ENCODE data around the gene MMS19.
"Not testable (repeated sequence)": the region's sequence is repeated elsewhere in the genome, so short reads cannot be mapped to it uniquely, and the experiment has no call there.

Gene MMS19

DNA sequence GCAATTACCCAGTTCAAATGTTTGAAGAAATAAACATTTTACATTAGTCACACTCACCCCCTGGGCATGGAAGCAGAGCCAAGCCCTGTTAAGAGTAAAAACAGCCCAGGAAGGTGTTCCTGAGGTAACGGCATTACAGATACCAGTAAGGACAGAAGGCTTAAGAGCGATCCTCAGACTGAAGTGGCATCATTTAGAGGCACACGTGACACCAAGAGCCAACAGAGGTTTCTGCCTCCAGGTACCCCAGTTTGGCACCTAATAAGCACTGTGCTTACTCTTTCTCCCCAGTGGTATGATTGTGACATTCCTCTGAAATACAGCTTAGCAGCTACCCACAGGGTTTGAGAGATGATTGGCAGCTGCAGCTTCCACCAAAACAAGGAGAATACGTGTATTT, 17.2 kb downstream of the MMS19 start:
- Histone ChIP-seq H4K20me1 (ENCODE audit: insufficient read depth, low read length) (no peaks in the 10 kb centered on the region), H3K79me2 (ENCODE audit: low read length) (peaks cover 8% of the 10 kb centered on the region), H3K27ac (ENCODE audit: low read length) (no peak overlapping the region)

DNA sequence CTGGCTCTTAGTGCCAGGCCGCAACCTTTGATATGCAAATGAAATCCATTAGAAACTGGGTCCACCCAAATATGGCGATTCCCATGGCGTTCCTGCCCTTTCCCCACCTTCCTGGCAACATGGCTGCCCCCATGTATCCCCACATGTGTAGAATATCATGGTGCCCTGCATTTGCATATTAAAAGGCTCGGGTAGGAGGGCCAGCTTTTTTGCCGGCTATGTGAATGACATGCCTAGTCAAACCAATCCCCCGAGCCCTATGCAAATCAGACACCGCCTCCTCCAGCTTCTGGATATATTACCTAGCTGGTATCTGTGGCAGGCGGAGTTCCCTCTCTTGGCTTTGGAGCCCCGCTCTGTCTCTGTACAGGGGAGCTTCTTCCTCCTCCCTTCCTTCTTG, 18.3 kb downstream of the MMS19 start:
- no peaks in the 10 kb centered on the region for H4K20me1 ChIP-seq (ENCODE audit: insufficient read depth, low read length)
- no peaks in the 10 kb centered on the region for H3K9me3 ChIP-seq (ENCODE audit: insufficient read depth, low read length)
- no peak overlapping the region for H3K4me2 ChIP-seq (ENCODE audit: low read length)
- TF ChIP-seq, protein P1, sequence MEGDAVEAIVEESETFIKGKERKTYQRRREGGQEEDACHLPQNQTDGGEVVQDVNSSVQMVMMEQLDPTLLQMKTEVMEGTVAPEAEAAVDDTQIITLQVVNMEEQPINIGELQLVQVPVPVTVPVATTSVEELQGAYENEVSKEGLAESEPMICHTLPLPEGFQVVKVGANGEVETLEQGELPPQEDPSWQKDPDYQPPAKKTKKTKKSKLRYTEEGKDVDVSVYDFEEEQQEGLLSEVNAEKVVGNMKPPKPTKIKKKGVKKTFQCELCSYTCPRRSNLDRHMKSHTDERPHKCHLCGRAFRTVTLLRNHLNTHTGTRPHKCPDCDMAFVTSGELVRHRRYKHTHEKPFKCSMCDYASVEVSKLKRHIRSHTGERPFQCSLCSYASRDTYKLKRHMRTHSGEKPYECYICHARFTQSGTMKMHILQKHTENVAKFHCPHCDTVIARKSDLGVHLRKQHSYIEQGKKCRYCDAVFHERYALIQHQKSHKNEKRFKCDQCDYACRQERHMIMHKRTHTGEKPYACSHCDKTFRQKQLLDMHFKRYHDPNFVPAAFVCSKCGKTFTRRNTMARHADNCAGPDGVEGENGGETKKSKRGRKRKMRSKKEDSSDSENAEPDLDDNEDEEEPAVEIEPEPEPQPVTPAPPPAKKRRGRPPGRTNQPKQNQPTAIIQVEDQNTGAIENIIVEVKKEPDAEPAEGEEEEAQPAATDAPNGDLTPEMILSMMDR (IDR thresholded peaks at IDR 0.05; ENCODE audit: low read depth, low read length), result no peak
- TF ChIP-seq EZH2phosphoT487 (IDR thresholded peaks at IDR 0.05; ENCODE audit: low read depth), result no peak
- no peak overlapping the region for H3K9ac ChIP-seq (ENCODE audit: low read length)
- H3K36me3 ChIP-seq (replicated peaks; ENCODE audit: low read depth, low read length), result peaks cover 21% of the 10 kb centered on the region
- H3K79me2 ChIP-seq (ENCODE audit: low read length), result peaks cover 5% of the 10 kb centered on the region; the same call in 1 of the 2 replicates
- H3K4me1 ChIP-seq (ENCODE audit: low read length), result peaks cover 12% of the 10 kb centered on the region
- no peak overlapping the region for H2AFZ ChIP-seq (ENCODE audit: low read depth, low read length)
- no peak overlapping the region for H3K4me3 ChIP-seq (ENCODE audit: low read length)
- H3K27ac ChIP-seq (ENCODE audit: low read length), result no peak overlapping the region
- no peaks in the 10 kb centered on the region for H3K27me3 ChIP-seq (ENCODE audit: low read depth, low read length)

More for the DNA sequence above, 17.2 kb downstream of the MMS19 start:
- peaks cover 13% of the 10 kb centered on the region for H3K36me3 ChIP-seq (replicated peaks; ENCODE audit: low read depth, low read length)
- H2AFZ ChIP-seq (ENCODE audit: low read depth, low read length), result no peak overlapping the region
- TF ChIP-seq EZH2phosphoT487 (IDR thresholded peaks at IDR 0.05; ENCODE audit: low read depth), result no peak
- no peak overlapping the region for H3K9ac ChIP-seq (ENCODE audit: low read length)
- no peak overlapping the region for H3K4me3 ChIP-seq (ENCODE audit: low read length)
- no peaks in the 10 kb centered on the region for H3K27me3 ChIP-seq (ENCODE audit: low read depth, low read length)
- H3K4me1 ChIP-seq (ENCODE audit: low read length), result peaks cover 12% of the 10 kb centered on the region
- H3K9me3 ChIP-seq (ENCODE audit: insufficient read depth, low read length), result no peaks in the 10 kb centered on the region
- no peak overlapping the region for H3K4me2 ChIP-seq (ENCODE audit: low read length)

DNA sequence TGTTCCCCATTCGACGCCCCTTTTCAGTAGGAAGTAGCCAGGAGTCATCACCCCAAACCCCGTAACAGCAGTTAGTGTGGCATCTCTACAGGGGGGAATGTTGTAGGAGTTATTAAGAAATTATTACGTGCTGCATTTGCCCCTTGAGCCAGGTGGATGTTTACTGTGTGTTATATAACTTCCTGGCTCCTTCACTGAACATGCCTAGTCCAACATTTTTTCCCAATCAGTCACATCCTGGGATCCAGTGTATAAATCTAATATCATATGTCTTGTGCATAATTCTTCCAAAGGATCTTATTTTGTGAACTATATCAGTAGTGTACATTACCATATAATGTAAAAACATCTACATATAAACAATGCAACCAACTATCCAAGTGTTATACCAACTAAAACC, 18.8 kb downstream of the MMS19 start:
- not testable (repeated sequence) for H3K9me3 ChIP-seq (ENCODE audit: insufficient read depth, low read length); H3K9ac ChIP-seq (ENCODE audit: low read length); H3K27me3 ChIP-seq (ENCODE audit: low read depth, low read length); H4K20me1 ChIP-seq (ENCODE audit: insufficient read depth, low read length); H3K79me2 ChIP-seq (ENCODE audit: low read length); H2AFZ ChIP-seq (ENCODE audit: low read depth, low read length); H3K4me2 ChIP-seq (ENCODE audit: low read length); H3K4me3 ChIP-seq (ENCODE audit: low read length); H3K27ac ChIP-seq (ENCODE audit: low read length)
- Histone ChIP-seq H3K4me1 (ENCODE audit: low read length) (peaks cover 12% of the 10 kb centered on the region), H3K36me3 (replicated peaks; ENCODE audit: low read depth, low read length) (peaks cover 26% of the 10 kb centered on the region)

DNA sequence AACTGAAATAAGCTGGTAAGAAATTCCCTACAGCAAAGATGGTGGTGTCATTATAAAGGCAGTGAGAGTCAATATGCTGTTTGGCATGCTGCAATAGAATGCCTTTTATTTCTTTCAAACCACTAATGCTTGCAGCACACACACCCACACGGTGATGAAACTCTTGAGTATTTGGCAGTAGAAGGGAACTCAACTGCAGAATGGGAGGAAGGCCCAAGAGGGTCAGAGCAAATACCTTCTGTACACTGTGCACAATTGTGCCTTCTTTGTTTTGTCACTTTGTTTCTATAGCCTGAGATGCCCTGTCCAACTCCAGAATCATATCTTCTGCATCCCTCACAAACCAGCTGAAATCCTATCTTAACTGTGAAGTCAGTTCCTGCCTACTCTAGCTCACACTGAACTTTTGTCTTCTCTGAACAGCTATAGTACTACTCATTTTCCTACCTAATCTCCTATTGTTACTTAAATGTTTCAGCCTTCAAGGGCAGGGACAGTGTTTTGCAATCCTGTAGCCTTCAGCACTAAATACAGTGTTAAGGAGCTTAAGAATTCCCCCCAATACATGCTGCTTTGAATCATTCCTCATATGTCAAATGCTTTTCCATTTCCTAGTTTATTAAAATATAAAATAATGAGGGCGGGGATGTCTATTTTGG, 22.2 kb downstream of the MMS19 start:
- H3K9me3 ChIP-seq (ENCODE audit: insufficient read depth, low read length), result no peaks in the 10 kb centered on the region
- no peak overlapping the region for H2AFZ ChIP-seq (ENCODE audit: low read depth, low read length)
- H3K27ac ChIP-seq (ENCODE audit: low read length), result no peak overlapping the region
- no peaks in the 10 kb centered on the region for H4K20me1 ChIP-seq (ENCODE audit: insufficient read depth, low read length)
- H3K36me3 ChIP-seq (replicated peaks; ENCODE audit: low read depth, low read length), result peaks cover 27% of the 10 kb centered on the region
- no peak overlapping the region for H3K9ac ChIP-seq (ENCODE audit: low read length)
- H3K4me3 ChIP-seq (ENCODE audit: low read length), result no peak overlapping the region
- H3K79me2 ChIP-seq (ENCODE audit: low read length), result no peaks in the 10 kb centered on the region
- TF ChIP-seq, protein P1 (IDR thresholded peaks at IDR 0.05; ENCODE audit: low read depth, low read length), result no peak
- TF ChIP-seq EZH2phosphoT487 (IDR thresholded peaks at IDR 0.05; ENCODE audit: low read depth), result no peak
- peaks cover 12% of the 10 kb centered on the region for H3K4me1 ChIP-seq (ENCODE audit: low read length)
- H3K27me3 ChIP-seq (ENCODE audit: low read depth, low read length), result no peaks in the 10 kb centered on the region
- no peak overlapping the region for H3K4me2 ChIP-seq (ENCODE audit: low read length)

DNA sequence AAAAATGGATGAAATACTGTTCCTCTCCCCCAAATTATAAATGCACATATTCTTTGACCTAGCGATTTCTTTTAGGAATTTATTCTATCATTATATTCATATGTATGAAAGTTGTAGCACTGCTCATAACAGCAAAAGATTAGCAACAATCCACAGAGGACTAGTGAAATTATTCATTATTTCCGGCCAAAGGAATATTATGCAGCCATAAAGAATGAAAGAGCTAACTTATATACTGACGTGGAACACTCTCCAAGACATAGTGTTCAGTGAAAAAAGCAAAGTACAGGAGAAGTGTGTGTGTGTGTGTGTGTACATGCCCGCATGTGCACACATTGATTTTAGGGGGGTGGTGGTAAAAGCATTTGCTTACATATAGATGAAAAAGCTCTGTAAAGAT, 23.3 kb downstream of the MMS19 start:
- H3K9me3 ChIP-seq (ENCODE audit: insufficient read depth, low read length), result no peaks in the 10 kb centered on the region

DNA sequence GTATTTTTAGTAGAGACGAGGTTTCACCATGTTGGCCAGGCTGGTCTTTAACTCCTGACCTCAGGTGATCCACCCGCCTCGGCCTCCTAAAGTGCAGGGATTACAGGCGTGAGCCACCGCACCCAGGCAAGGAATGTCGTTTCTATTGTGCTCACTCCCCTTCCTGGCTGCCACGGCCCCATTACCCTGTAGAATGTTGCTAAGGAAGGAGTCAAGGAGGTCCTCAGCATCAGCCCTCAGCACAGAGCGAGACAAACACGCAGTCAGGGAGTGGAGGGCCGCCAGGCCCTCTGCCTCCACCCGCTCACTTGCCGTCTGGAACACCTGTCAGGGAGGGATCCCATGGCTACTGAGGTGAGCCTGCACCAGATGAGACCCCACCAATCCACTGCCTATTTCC, 29.4 kb downstream of the MMS19 start:
- H3K36me3 ChIP-seq (replicated peaks; ENCODE audit: low read depth, low read length), result peaks cover 11% of the 10 kb centered on the region
- H3K79me2 ChIP-seq (ENCODE audit: low read length), result not testable (repeated sequence)

More for the DNA sequence above, 23.3 kb downstream of the MMS19 start:
- Histone ChIP-seq H4K20me1 (ENCODE audit: insufficient read depth, low read length) (no peaks in the 10 kb centered on the region), H3K4me2 (ENCODE audit: low read length) (no peak overlapping the region), H3K4me1 (ENCODE audit: low read length) (peaks cover 12% of the 10 kb centered on the region), H3K36me3 (replicated peaks; ENCODE audit: low read depth, low read length) (peaks cover 27% of the 10 kb centered on the region), H3K4me3 (ENCODE audit: low read length) (no peak overlapping the region), H2AFZ (ENCODE audit: low read depth, low read length) (no peak overlapping the region), H3K27ac (ENCODE audit: low read length) (no peak overlapping the region), H3K9ac (ENCODE audit: low read length) (no peak overlapping the region), H3K27me3 (ENCODE audit: low read depth, low read length) (no peaks in the 10 kb centered on the region), H3K79me2 (ENCODE audit: low read length) (no peaks in the 10 kb centered on the region)
- TF ChIP-seq, protein P1 (IDR thresholded peaks at IDR 0.05; ENCODE audit: low read depth, low read length), result no peak
- TF ChIP-seq EZH2phosphoT487 (IDR thresholded peaks at IDR 0.05; ENCODE audit: low read depth), result no peak

More for the DNA sequence above, 29.4 kb downstream of the MMS19 start:
- H3K4me3 ChIP-seq (ENCODE audit: low read length); H3K4me1 ChIP-seq (ENCODE audit: low read length); H3K27me3 ChIP-seq (ENCODE audit: low read depth, low read length); H2AFZ ChIP-seq (ENCODE audit: low read depth, low read length); H3K9me3 ChIP-seq (ENCODE audit: insufficient read depth, low read length); H4K20me1 ChIP-seq (ENCODE audit: insufficient read depth, low read length); H3K9ac ChIP-seq (ENCODE audit: low read length); H3K4me2 ChIP-seq (ENCODE audit: low read length); H3K27ac ChIP-seq (ENCODE audit: low read length): not testable (repeated sequence)

Data from OCI-LY3 (cell line).